ENCODE data around the gene HS6ST1.

Gene HS6ST1

GRCh38 chr2:128305555-128306080 is 13.1 kb downstream of the HS6ST1 start:
- intact Hi-C loops (cut with DNase I), result no loop called here
- DNase-seq, result peak in 2 of 42 donors; percentile 4

GRCh38 chr2:128304715-128305554 is 13.7 kb downstream of the HS6ST1 start:
- intact Hi-C loops (cut with DNase I), result no loop called here
- DNase-seq, result peak in 6 of 42 donors; percentile 11 to 64 (median 59)

DNA sequence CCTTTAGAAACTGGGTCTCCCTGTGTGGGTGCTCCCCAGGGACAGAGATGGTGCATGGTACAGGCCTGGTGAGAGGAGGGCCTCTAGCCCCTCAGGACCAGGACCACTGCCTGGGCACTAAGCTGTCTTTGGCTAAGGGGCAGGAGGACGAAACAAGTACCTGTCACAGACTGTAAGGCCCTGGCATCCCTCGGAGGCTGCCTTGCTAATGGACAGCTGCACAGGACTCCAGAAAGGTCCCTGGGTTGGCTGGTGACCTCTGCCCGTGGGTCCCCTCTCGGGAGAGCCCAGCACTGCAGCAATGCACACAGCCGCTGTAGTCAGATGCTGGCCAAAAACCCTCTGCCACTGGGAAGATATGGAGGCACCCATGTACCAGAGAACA is 14.3 kb downstream of the HS6ST1 start:
- DNase-seq, result peak in 1 of 42 donors; percentile 1
- intact Hi-C loops (cut with DNase I), result no loop called here

- intact Hi-C loops (cut with DNase I), result no loop called here
- DNase-seq, result no peak
These were observed 14.8 kb downstream of the HS6ST1 start for GRCh38 chr2:128303911-128304310.

GRCh38 chr2:128303095-128303791 is 15.4 kb downstream of the HS6ST1 start:
- intact Hi-C loops (cut with DNase I), result no loop called here
- peak in 1 of 42 donors; percentile 1 for DNase-seq

- intact Hi-C loops (cut with DNase I), result no loop called here
- DNase-seq, result no peak
These were observed 16.0 kb downstream of the HS6ST1 start for GRCh38 chr2:128302744-128303067.

- DNase-seq, result no peak
- intact Hi-C loops (cut with DNase I), result no loop called here
These were observed 16.5 kb downstream of the HS6ST1 start for GRCh38 chr2:128302011-128302743.

GRCh38 chr2:128301501-128301966 is 17.1 kb downstream of the HS6ST1 start:
- peak in 16 of 42 donors; percentile 47 to 84 (median 60) for DNase-seq
- intact Hi-C loops (cut with DNase I), result no loop called here

DNA sequence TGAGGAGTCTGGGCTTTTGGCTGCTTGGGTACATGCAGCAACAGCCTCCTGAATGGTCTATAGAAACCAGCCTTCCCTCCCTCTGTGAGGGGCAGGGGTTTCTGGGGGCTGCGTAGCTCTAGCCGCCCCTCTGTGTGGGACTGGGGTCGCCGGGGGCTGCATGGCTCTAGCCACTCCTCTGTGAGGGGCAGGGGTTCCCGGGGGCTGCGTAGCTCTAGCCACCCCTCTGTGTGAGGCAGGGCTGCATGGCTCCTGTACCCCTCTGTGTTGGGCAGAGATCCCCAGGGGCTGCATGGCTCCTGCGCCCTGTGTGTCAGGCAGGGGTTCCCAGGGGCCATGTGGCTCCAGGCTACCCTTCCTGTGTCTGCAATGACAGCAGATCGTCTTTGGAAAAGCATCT is 17.6 kb downstream of the HS6ST1 start:
- intact Hi-C loops (cut with DNase I), result no loop called here
- no peak for DNase-seq

- no peak for DNase-seq
- intact Hi-C loops (cut with DNase I), result no loop called here
These were observed 18.3 kb downstream of the HS6ST1 start for GRCh38 chr2:128300151-128301020.

- DNase-seq, result no peak
- intact Hi-C loops (cut with DNase I), result no loop called here
These were observed 19.0 kb downstream of the HS6ST1 start for GRCh38 chr2:128299628-128300027.

- peak in 1 of 42 donors; percentile 1 for DNase-seq
- intact Hi-C loops (cut with DNase I), result no loop called here
These were observed 19.7 kb downstream of the HS6ST1 start for GRCh38 chr2:128298846-128299507.

DNA sequence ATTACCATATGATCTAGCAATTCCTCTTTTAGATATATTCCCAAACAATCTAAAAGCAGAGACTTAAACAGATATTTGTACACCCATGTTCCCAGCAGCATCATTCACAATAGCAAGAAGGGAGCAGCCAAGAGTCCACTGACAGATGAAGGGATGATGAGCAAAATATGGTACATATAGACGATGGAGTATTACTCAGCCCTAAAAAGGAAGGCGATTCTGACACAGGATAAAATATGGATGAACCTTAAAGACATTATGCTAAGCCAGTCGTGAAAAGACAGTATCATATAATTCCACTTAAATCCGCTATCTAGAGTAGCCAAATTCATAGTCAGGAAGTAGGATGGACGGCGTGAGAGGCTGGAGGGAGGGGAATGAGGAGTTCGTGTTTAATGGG is 20.4 kb downstream of the HS6ST1 start:
- intact Hi-C loops (cut with DNase I), result no loop called here
- DNase-seq, result no peak

- DNase-seq, result no peak
- intact Hi-C loops (cut with DNase I), result no loop called here
These were observed 24.7 kb downstream of the HS6ST1 start for GRCh38 chr2:128293870-128294455.

GRCh38 chr2:128293426-128293755 is 25.3 kb downstream of the HS6ST1 start:
- intact Hi-C loops (cut with DNase I), result no loop called here
- no peak for DNase-seq

GRCh38 chr2:128292599-128293425 is 25.9 kb downstream of the HS6ST1 start:
- intact Hi-C loops (cut with DNase I), result no loop called here
- peak in 11 of 42 donors; percentile 26 to 71 (median 55) for DNase-seq
